Measurements from ENCODE around the gene TRAF5.

- TF ChIP-seq CTCF (conservative IDR thresholded peaks at IDR 0.05; ENCODE audit: low read length) (no peak), EZH2phosphoT487 (IDR thresholded peaks at IDR 0.05; ENCODE audit: borderline replicate concordance) (no peak)
Observed at GRCh38 chr1:211320980-211321379, 5.7 kb upstream of the TRAF5 start.
